ENCODE data around the gene SLC1A2. TPM values are rescaled to one million over a fixed set of nuclear protein-coding genes. Genes with fewer than 3 reads are reported as not detected.

SLC1A2 gene
- total and polyA plus RNA-seq, 8 donors: 0.89 to 31.8 (median 18.9) TPM

GRCh38 chr11:35265755-35266454 is 153.5 kb downstream of the SLC1A2 start:
- no peak for ATAC-seq
- no peaks in the 10 kb centered on the region for H3K27me3 ChIP-seq
- no peak for TF ChIP-seq CTCF (IDR thresholded peaks at IDR 0.05)
- peaks cover 0 to 3% of the 10 kb centered on the region in 2 donors for H3K4me1 ChIP-seq
- no peaks in the 10 kb centered on the region for H3K36me3 ChIP-seq
- no peaks in the 10 kb centered on the region for H3K9me3 ChIP-seq
- no peak overlapping the region for H3K4me3 ChIP-seq
- DNase-seq: no peak
- intact Hi-C loops (cut with DNase I): no loop called here
- no peak overlapping the region for H3K27ac ChIP-seq

GRCh38 chr11:35262735-35263134 is 156.6 kb downstream of the SLC1A2 start:
- no peak for DNase-seq
- no peak overlapping the region for H3K4me3 ChIP-seq
- H3K27me3 ChIP-seq: no peaks in the 10 kb centered on the region
- ATAC-seq: peak; percentile 14
- no peaks in the 10 kb centered on the region for H3K36me3 ChIP-seq
- intact Hi-C loops (cut with DNase I): no loop called here
- no peak overlapping the region for H3K27ac ChIP-seq
- H3K9me3 ChIP-seq: no peaks in the 10 kb centered on the region
- peaks cover 8 to 9% of the 10 kb centered on the region in 2 donors for H3K4me1 ChIP-seq
- TF ChIP-seq CTCF (IDR thresholded peaks at IDR 0.05): no peak

- TF ChIP-seq CTCF (IDR thresholded peaks at IDR 0.05): no peak
- Histone ChIP-seq H3K27ac (no peak overlapping the region), H3K4me3 (no peak overlapping the region), H3K36me3 (no peaks in the 10 kb centered on the region), H3K4me1 (peaks cover 9 to 15% of the 10 kb centered on the region in 2 donors), H3K9me3 (no peaks in the 10 kb centered on the region), H3K27me3 (no peaks in the 10 kb centered on the region)
- ATAC-seq (no peak), DNase-seq (no peak)
- intact Hi-C loops (cut with DNase I): no loop called here
These were observed 157.3 kb downstream of the SLC1A2 start for GRCh38 chr11:35262056-35262455.

GRCh38 chr11:35261197-35261596 is 158.2 kb downstream of the SLC1A2 start:
- peak overlapping the region in 1 of 2 donors; percentile 26 for H3K27ac ChIP-seq
- no peak for DNase-seq
- peaks cover 9 to 23% of the 10 kb centered on the region in 2 donors for H3K4me1 ChIP-seq
- ATAC-seq: no peak
- intact Hi-C loops (cut with DNase I): no loop called here
- no peaks in the 10 kb centered on the region for H3K27me3 ChIP-seq
- H3K36me3 ChIP-seq: no peaks in the 10 kb centered on the region
- no peak overlapping the region for H3K4me3 ChIP-seq
- TF ChIP-seq CTCF (IDR thresholded peaks at IDR 0.05): no peak
- no peaks in the 10 kb centered on the region for H3K9me3 ChIP-seq

- no peak for TF ChIP-seq CTCF (IDR thresholded peaks at IDR 0.05)
- Histone ChIP-seq H3K9me3 (no peaks in the 10 kb centered on the region), H3K27me3 (no peaks in the 10 kb centered on the region), H3K4me1 (peaks cover 9 to 23% of the 10 kb centered on the region in 2 donors), H3K4me3 (no peak overlapping the region), H3K27ac (peak overlapping the region; percentile 0 to 26), H3K36me3 (no peaks in the 10 kb centered on the region)
- peak in 2 of 4 donors; percentile 23 to 54 for DNase-seq
- peak; percentile 82 for ATAC-seq
- intact Hi-C loops (cut with DNase I): no loop called here
These were observed 158.9 kb downstream of the SLC1A2 start for GRCh38 chr11:35260342-35260985.
